ENCODE data around the gene NKPD1. TPM values are rescaled to one million over a fixed set of nuclear protein-coding genes. Genes with fewer than 3 reads are reported as not detected.

NKPD1 gene
- total and polyA plus RNA-seq, 2 donors (not counting 3 experiments of a cell fraction or from before 2014, with no cell fraction given): 0.04 TPM; not detected in 1

DNA sequence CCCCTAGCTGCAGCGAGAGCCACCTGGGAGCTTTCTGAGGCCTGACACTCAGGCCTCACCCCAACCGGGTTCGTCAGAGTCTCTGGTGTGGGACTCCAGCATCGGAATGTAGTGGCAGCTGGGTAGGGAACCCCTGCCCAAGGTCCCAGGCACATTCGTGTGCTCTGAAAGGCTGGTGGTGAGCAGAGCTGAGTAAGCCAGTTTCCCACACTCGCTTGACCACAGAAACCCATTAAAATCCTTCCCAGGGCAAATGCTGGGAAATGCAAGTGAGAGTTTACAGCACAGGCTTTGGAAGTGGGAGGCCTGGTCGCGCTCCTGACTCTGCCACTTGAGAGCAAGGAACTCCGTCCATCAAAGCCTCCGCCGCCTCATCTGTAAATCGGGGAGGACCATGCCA is 13.0 kb upstream of the NKPD1 start:
- DNase-seq (ENCODE audit: low read depth, low spot score): no peak
- Histone ChIP-seq H3K4me3 (replicated peaks in 1 of 3; ENCODE audit: insufficient read depth in 1 of 3, low read depth in 1 of 3, low read length in 3 of 3) (no peak overlapping the region), H3K36me3 (ENCODE audit: control insufficient read depth in 2 of 2, extremely low read depth in 1 of 2, insufficient read depth in 2 of 2, low read length in 2 of 2) (no peaks in the 10 kb centered on the region), H3K9ac (replicated peaks; ENCODE audit: extremely low read depth, insufficient read depth, low read length) (no peak overlapping the region), H3K4me2 (ENCODE audit: insufficient read depth, low read length) (no peak overlapping the region), H3K4me1 (ENCODE audit: control insufficient read depth, extremely low read depth, insufficient read depth, low read length) (peaks cover 25% of the 10 kb centered on the region), H3K9me1 (replicated peaks; ENCODE audit: control insufficient read depth, extremely low read depth, insufficient read depth, low read length) (no peaks in the 10 kb centered on the region), H4K20me1 (replicated peaks; ENCODE audit: control insufficient read depth, extremely low read depth, insufficient read depth, low read length) (no peaks in the 10 kb centered on the region), H3K79me2 (ENCODE audit: control insufficient read depth, insufficient read depth, low read length) (no peaks in the 10 kb centered on the region), H3K27me3 (ENCODE audit: control insufficient read depth in 2 of 2, insufficient read depth in 2 of 2, low read length in 2 of 2) (no peaks in the 10 kb centered on the region), H2AFZ (ENCODE audit: low read depth, low read length) (no peak overlapping the region), H3K27ac (ENCODE audit: insufficient read depth, low read depth, low read length) (no peak overlapping the region), H3K9me3 (replicated peaks; ENCODE audit: control insufficient read depth, insufficient read depth, low read length) (no peaks in the 10 kb centered on the region)
- no peak for FAIRE-seq
- POLR2A ChIA-PET: no interaction called here
- TF ChIP-seq EZH2 (IDR thresholded peaks at IDR 0.05; ENCODE audit: borderline replicate concordance, low read depth, low read length, severe bottlenecking): no peak
- no peak for TF ChIP-seq MYC (IDR thresholded peaks at IDR 0.05; ENCODE audit: low read depth, low read length)
- no peak for TF ChIP-seq FOS (IDR thresholded peaks at IDR 0.05; ENCODE audit: borderline replicate concordance, insufficient read depth, low read length)
- TF ChIP-seq POLR2AphosphoS5 (IDR thresholded peaks at IDR 0.05; ENCODE audit: insufficient read depth, low read depth, low read length): no peak
- TF ChIP-seq POLR2A (IDR thresholded peaks at IDR 0.05; ENCODE audit: low read depth, low read length): no peak
- no peak for TF ChIP-seq MAX (IDR thresholded peaks at IDR 0.05; ENCODE audit: insufficient read depth, insufficient read length)
- no peak for TF ChIP-seq GATA2 (IDR thresholded peaks at IDR 0.05; ENCODE audit: insufficient read depth, insufficient read length, low read depth, low read length)
- TF ChIP-seq CTCF (IDR thresholded peaks at IDR 0.05; ENCODE audit: extremely low read depth in 1 of 2, insufficient read depth in 1 of 2, low read depth in 1 of 2, low read length in 2 of 2): no peak
- TF ChIP-seq JUN (IDR thresholded peaks at IDR 0.05; ENCODE audit: borderline replicate concordance, insufficient read depth, insufficient read length, low read depth): no peak
- no TSS peak for BruUV-seq (replicated peaks)
- dilution Hi-C loops (cut with MboI; ENCODE audit: extremely low pct_ligation_motif_present, low sequenced_read_pairs): no loop called here
- intact Hi-C loops (cut with micrococcal nuclease): no loop called here
- CTCF ChIA-PET: no interaction called here

All from endothelial cell of umbilical vein (primary cell).